Gastrocnemius medialis (tissue), 4 donors: ENCODE results near the gene THSD7B.

Experiments used
- POLR2A ChIP-seq, 2 donors: fragments of 450-650 bp; IDR thresholded peaks; one replicate each; pipeline ENCODE4 v1.6.1; 2017; ENCODE audit warnings: antibody characterized with exemption in 2 of 2, mild to moderate bottlenecking in 2 of 2, moderate library complexity in 2 of 2
- TF ChIP-seq, protein P1 (sequence below), 5 experiments: fragments of 450-650 bp in 3 of 5; fragments of 200-600 bp in 2 of 5; sonication (generic) in 2 of 5; IDR thresholded peaks in 4 of 5; conservative IDR thresholded peaks in 1 of 5; 1 replicate in 4 of 5; 2 replicates in 1 of 5; pipeline ENCODE4 v1.5.1; 2016 to 2019; ENCODE audit warnings: antibody characterized with exemption in 5 of 5, mild to moderate bottlenecking in 3 of 5, moderate library complexity in 3 of 5

DNA sequence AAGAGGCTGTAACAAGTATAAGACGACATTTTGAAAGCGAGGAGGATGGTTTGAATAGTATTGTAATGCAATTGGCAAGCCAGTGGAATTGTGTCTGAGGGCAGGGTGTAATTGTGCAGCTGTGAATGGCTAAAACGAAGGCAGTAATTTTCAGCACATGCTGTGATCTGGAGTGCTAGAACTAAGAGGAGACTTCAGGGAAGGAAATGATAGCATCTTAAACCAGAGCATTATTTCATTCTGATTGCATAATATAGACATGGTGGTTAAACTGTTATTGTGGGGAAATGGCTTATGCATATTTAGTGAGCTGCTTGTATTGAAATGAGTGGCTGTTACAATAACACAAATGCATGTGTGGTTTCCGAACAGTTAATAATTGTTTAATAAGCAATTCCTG, 36.3 kb downstream of the THSD7B start:
- no peak for TF ChIP-seq POLR2A (IDR thresholded peaks at IDR 0.05)
- TF ChIP-seq, protein P1, sequence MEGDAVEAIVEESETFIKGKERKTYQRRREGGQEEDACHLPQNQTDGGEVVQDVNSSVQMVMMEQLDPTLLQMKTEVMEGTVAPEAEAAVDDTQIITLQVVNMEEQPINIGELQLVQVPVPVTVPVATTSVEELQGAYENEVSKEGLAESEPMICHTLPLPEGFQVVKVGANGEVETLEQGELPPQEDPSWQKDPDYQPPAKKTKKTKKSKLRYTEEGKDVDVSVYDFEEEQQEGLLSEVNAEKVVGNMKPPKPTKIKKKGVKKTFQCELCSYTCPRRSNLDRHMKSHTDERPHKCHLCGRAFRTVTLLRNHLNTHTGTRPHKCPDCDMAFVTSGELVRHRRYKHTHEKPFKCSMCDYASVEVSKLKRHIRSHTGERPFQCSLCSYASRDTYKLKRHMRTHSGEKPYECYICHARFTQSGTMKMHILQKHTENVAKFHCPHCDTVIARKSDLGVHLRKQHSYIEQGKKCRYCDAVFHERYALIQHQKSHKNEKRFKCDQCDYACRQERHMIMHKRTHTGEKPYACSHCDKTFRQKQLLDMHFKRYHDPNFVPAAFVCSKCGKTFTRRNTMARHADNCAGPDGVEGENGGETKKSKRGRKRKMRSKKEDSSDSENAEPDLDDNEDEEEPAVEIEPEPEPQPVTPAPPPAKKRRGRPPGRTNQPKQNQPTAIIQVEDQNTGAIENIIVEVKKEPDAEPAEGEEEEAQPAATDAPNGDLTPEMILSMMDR (IDR thresholded peaks at IDR 0.05 in 4 of 5, conservative IDR thresholded peaks at IDR 0.05 in 1 of 5): no peak
